A673 (cell line): ENCODE results near the gene TAF6.

Experiments
- CTCF ChIP-seq: fragments of 300-800, 200-600 bp; sonication (generic); conservative IDR thresholded peaks from 2 replicates; pipeline ENCODE4 v1.5.1; 2017; ENCODE audit warnings: low read depth, mild to moderate bottlenecking, antibody characterized with exemption, low read length, moderate library complexity, mixed read lengths
- EZH2 ChIP-seq: fragments of 200-600 bp; sonication (generic); IDR thresholded peaks from 2 replicates; pipeline ENCODE4 v1.6.1; 2017; ENCODE audit warnings: borderline replicate concordance, low read depth, mild to moderate bottlenecking, mixed read lengths, antibody characterized with exemption, low read length; ENCODE audit not compliant: poor library complexity, severe bottlenecking

GRCh38 chr7:100102950-100103840 lies 16.0 kb downstream of the TAF6 start:
- TF ChIP-seq CTCF: no peak
- no peak for TF ChIP-seq EZH2
